Lung (tissue), 12 donors: ENCODE data around the gene CSHL1. TPM values are rescaled to one million over a fixed set of nuclear protein-coding genes. Genes with fewer than 3 reads are reported as not detected.

Experiments
- ATAC-seq: fragments of 200-7000 bp; cut with Tn5 transposase; one replicate; pipeline ENCODE4 v1.9.1; 2020; ENCODE audit warnings: moderate number of reproducible peaks; ENCODE audit not compliant: insufficient read depth, low FRiP score
- DNase-seq, 3 donors: peaks; one replicate each; pipeline ENCODE4 v3.0.0-alpha.2; 2013 to 2017
- H3K27ac ChIP-seq, 2 donors: one replicate each; pipeline ENCODE4 v1.5.1; 2013; ENCODE audit warnings: mild to moderate bottlenecking in 2 of 2, moderate library complexity in 2 of 2, control low read depth in 1 of 2, inconsistent platforms in 1 of 2, low read depth in 1 of 2, low read length in 1 of 2
- H3K27me3 ChIP-seq, 3 donors: one replicate each; pipeline ENCODE4 v1.5.1; 2013; ENCODE audit warnings: low read length in 2 of 3; ENCODE audit not compliant: control insufficient read depth in 3 of 3, insufficient read depth in 3 of 3
- H3K36me3 ChIP-seq, 4 donors: one replicate each; pipeline ENCODE4 v1.5.1; 2013; ENCODE audit warnings: low read length in 4 of 4, mild to moderate bottlenecking in 1 of 4, moderate library complexity in 1 of 4; ENCODE audit not compliant: control insufficient read depth in 4 of 4, insufficient read depth in 4 of 4
- H3K4me1 ChIP-seq, 5 donors: one replicate each; pipeline ENCODE4 v1.5.1; 2013; ENCODE audit warnings: low read length in 5 of 5, mild to moderate bottlenecking in 2 of 5, moderate library complexity in 1 of 5; ENCODE audit not compliant: control insufficient read depth in 5 of 5, insufficient read depth in 5 of 5
- H3K4me3 ChIP-seq: one replicate; pipeline ENCODE4 v1.5.1; 2013; ENCODE audit warnings: mild to moderate bottlenecking, control low read depth, moderate library complexity
- H3K9ac ChIP-seq, 2 donors: one replicate each; pipeline ENCODE4 v1.5.1; 2013; ENCODE audit warnings: low read length in 2 of 2, control low read depth in 1 of 2; ENCODE audit not compliant: insufficient read depth in 1 of 2
- H3K9me3 ChIP-seq, 4 donors: one replicate each; pipeline ENCODE4 v1.5.1; 2013; ENCODE audit warnings: low read length in 3 of 4, mild to moderate bottlenecking in 1 of 4, moderate library complexity in 1 of 4; ENCODE audit not compliant: control insufficient read depth in 4 of 4, insufficient read depth in 3 of 4
- CTCF ChIP-seq: IDR thresholded peaks from 2 replicates; pipeline ENCODE4 v1.5.1; 2012; ENCODE audit warnings: mild to moderate bottlenecking; ENCODE audit errors: control extremely low read depth, extremely low read depth
- WGBS, 2 donors: extraction: QIAGEN DNeasy Blood & Tissue Kit; methylation state at CpG; one replicate each; pipeline ENCODE4 v1.1.7; 2013; 5-methylcytosine and 5-hydroxymethylcytosine counted together
- polyA plus RNA-seq, 2 donors: library from polyadenylated mRNA; stranded (reverse); fragments of 200-250 nt; gene quantifications; one replicate each; pipeline ENCODE4 v1.2.1, GENCODE V29; 2013
- total RNA-seq, 2 donors: library from RNA; depleted of rRNA in 1 of 2; stranded (reverse); fragments of >200 nt in 1 of 2; gene quantifications; one replicate each; pipeline ENCODE4 v1.2.1, GENCODE V29; 2014 to 2021
- donor health status: control.
- donor health status: control.
- donor health status: Bipolar disorder and iron deficiency.
- donor health status: healthy.
- donor health status: DM: yes; HTN: yes; CAD: no.

Gene CSHL1
- total and polyA plus RNA-seq, 4 donors: not detected

GRCh38 chr17:63942309-63942985, 31.4 kb upstream of the CSHL1 start:
- DNase-seq: no peak
- no peaks in the 10 kb centered on the region for H3K36me3 ChIP-seq
- H3K4me1 ChIP-seq: peaks cover 0 to 4% (median 0%) of the 10 kb centered on the region in 5 donors
- TF ChIP-seq CTCF: no peak
- H3K27ac ChIP-seq: no peak overlapping the region
- H3K27me3 ChIP-seq: no peaks in the 10 kb centered on the region
- no peak overlapping the region for H3K9ac ChIP-seq
- no peak overlapping the region for H3K4me3 ChIP-seq
- no peak for ATAC-seq
- H3K9me3 ChIP-seq: no peaks in the 10 kb centered on the region
- 95 to 97% methylated on average over 21 of the region's 21 CpGs for WGBS, 2 donors

GRCh38 chr17:63941751-63942150, 30.7 kb upstream of the CSHL1 start:
- Histone ChIP-seq H3K36me3 (no peaks in the 10 kb centered on the region), H3K9ac (no peak overlapping the region), H3K27ac (no peak overlapping the region), H3K9me3 (no peaks in the 10 kb centered on the region), H3K4me3 (no peak overlapping the region), H3K27me3 (no peaks in the 10 kb centered on the region), H3K4me1 (peaks cover 0 to 4% (median 0%) of the 10 kb centered on the region in 5 donors)
- TF ChIP-seq CTCF: no peak
- ATAC-seq: no peak
- WGBS, 2 donors: 94 to 98% methylated on average over 23 of the region's 23 CpGs
- no peak for DNase-seq

- Histone ChIP-seq H3K9ac (no peak overlapping the region), H3K4me1 (peaks cover 0 to 4% (median 0%) of the 10 kb centered on the region in 5 donors), H3K9me3 (no peaks in the 10 kb centered on the region), H3K36me3 (no peaks in the 10 kb centered on the region), H3K27me3 (no peaks in the 10 kb centered on the region), H3K4me3 (no peak overlapping the region), H3K27ac (no peak overlapping the region)
- 93 to 94% methylated on average over 12 of the region's 12 CpGs for WGBS, 2 donors
- DNase-seq: no peak
- TF ChIP-seq CTCF: no peak
- ATAC-seq: no peak
Measured at GRCh38 chr17:63941162-63941561, 30.1 kb upstream of the CSHL1 start.

GRCh38 chr17:63940584-63940983, 29.5 kb upstream of the CSHL1 start:
- TF ChIP-seq CTCF: no peak
- H3K4me1 ChIP-seq: no peaks in the 10 kb centered on the region
- WGBS, 2 donors: 96 to 97% methylated on average over 14 of the region's 14 CpGs
- H3K27me3 ChIP-seq: no peaks in the 10 kb centered on the region
- H3K9me3 ChIP-seq: no peaks in the 10 kb centered on the region
- H3K4me3 ChIP-seq: no peak overlapping the region
- DNase-seq: no peak
- H3K9ac ChIP-seq: no peak overlapping the region
- H3K27ac ChIP-seq: no peak overlapping the region
- ATAC-seq: no peak
- H3K36me3 ChIP-seq: no peaks in the 10 kb centered on the region
